SK-N-SH (cell line): Measurements from ENCODE around the gene ALDH1L1. TPM values are rescaled to one million over a fixed set of nuclear protein-coding genes. Genes with fewer than 3 reads are reported as not detected.

ENCODE experiments used
- CTCF ChIA-PET: fragments of 300-600, 350-600 bp; formaldehyde crosslinking; extraction: SDS; loops from one replicate; lab custom pipeline; 2021; lab: Yijun Ruan, JAX
- POLR2A ChIA-PET: fragments of 350-600 bp; sonication (Branson Sonifier 250); formaldehyde crosslinking; extraction: SDS; loops from one replicate; lab custom pipeline; 2020; ENCODE audit warnings: antibody characterized with exemption, inconsistent platforms; lab: Yijun Ruan, JAX
- DNase-seq: peaks from one replicate; pipeline ENCODE4 v3.0.0; 2012
- H2AFZ ChIP-seq: fragments of 200-600 bp; sonication (generic); 2 replicates; pipeline ENCODE4 v1.8.1; 2016; ENCODE audit warnings: antibody characterized with exemption, mild to moderate bottlenecking, low read depth
- H3F3A ChIP-seq: fragments of 200-600 bp; sonication (generic); replicated peaks from 2 replicates; pipeline ENCODE3; 2016; ENCODE audit warnings: antibody characterized with exemption, mild to moderate bottlenecking; ENCODE audit not compliant: insufficient read depth
- H3K27ac ChIP-seq, 2 experiments: fragments of 200-500 bp in 1 of 2; fragments of 200-600 bp in 1 of 2; sonication (Bioruptor generic) in 1 of 2; sonication (generic), shearing (Covaris generic) in 1 of 2; 2 replicates each; pipeline versions ENCODE4 v1.5.1 to v1.6.1; 2014 to 2016; ENCODE audit warnings: low read depth in 2 of 2, inconsistent platforms in 1 of 2, low read length in 1 of 2, mild to moderate bottlenecking in 1 of 2, mixed read lengths in 1 of 2
- H3K27me3 ChIP-seq: fragments of 200-600 bp; sonication (generic), shearing (Covaris generic); 2 replicates; pipeline ENCODE4 v1.6.1; 2016; ENCODE audit warnings: mixed run types; ENCODE audit not compliant: insufficient read depth
- H3K36me3 ChIP-seq, 2 experiments: fragments of 200-500 bp in 1 of 2; fragments of 200-600 bp in 1 of 2; sonication (Bioruptor generic) in 1 of 2; sonication (generic) in 1 of 2; replicated peaks in 1 of 2; 2 replicates each; pipeline versions ENCODE3 to v1.5.1; 2014 to 2016; ENCODE audit warnings: low read length in 1 of 2, mild to moderate bottlenecking in 1 of 2; ENCODE audit not compliant: insufficient read depth in 2 of 2, control insufficient read depth in 1 of 2
- H3K4me1 ChIP-seq, 2 experiments: fragments of 200-500 bp in 1 of 2; fragments of 200-600 bp in 1 of 2; sonication (Bioruptor generic) in 1 of 2; sonication (generic), shearing (Covaris generic) in 1 of 2; 2 replicates each; pipeline versions ENCODE4 v1.5.1 to v1.6.1; 2014 to 2016; ENCODE audit warnings: low read depth in 1 of 2, low read length in 1 of 2, mixed run types in 1 of 2; ENCODE audit not compliant: insufficient read depth in 2 of 2, control insufficient read depth in 1 of 2
- H3K4me2 ChIP-seq: fragments of 200-600 bp; sonication (generic), shearing (Covaris generic); 2 replicates; pipeline ENCODE4 v1.6.1; 2017; ENCODE audit warnings: mixed run types
- H3K4me3 ChIP-seq, 2 experiments: fragments of 200-500 bp in 1 of 2; fragments of 200-600 bp in 1 of 2; sonication (Bioruptor generic) in 1 of 2; sonication (generic), shearing (Covaris generic) in 1 of 2; 2 replicates each; pipeline versions ENCODE4 v1.5.1 to v1.8.1; 2014 to 2016; ENCODE audit warnings: low read depth in 2 of 2, inconsistent platforms in 1 of 2, low read length in 1 of 2, mild to moderate bottlenecking in 1 of 2, mixed read lengths in 1 of 2, moderate library complexity in 1 of 2
- H3K79me2 ChIP-seq: fragments of 200-600 bp; sonication (generic); 2 replicates; pipeline ENCODE4 v1.8.1; 2017; ENCODE audit warnings: mild to moderate bottlenecking; ENCODE audit not compliant: insufficient read depth
- H3K9ac ChIP-seq: fragments of 200-600 bp; sonication (generic); 2 replicates; pipeline ENCODE4 v1.6.1; 2017; ENCODE audit warnings: mixed run types
- H3K9me2 ChIP-seq: fragments of 200-600 bp; sonication (generic); 2 replicates; pipeline ENCODE4 v1.6.1; 2017; ENCODE audit warnings: mixed run types
- H3K9me3 ChIP-seq: fragments of 200-600 bp; sonication (generic); 2 replicates; pipeline ENCODE4 v1.6.1; 2017; ENCODE audit warnings: mixed run types, mild to moderate bottlenecking, moderate library complexity
- H4K20me1 ChIP-seq: fragments of 200-600 bp; sonication (generic); 2 replicates; pipeline ENCODE4 v1.6.1; 2017; ENCODE audit warnings: mild to moderate bottlenecking, mixed run types; ENCODE audit not compliant: insufficient read depth
- CTCF ChIP-seq: fragments of 200-600 bp; sonication (generic); IDR thresholded peaks from 2 replicates; pipeline ENCODE4 v1.6.1; 2017; ENCODE audit warnings: antibody characterized with exemption, mild to moderate bottlenecking, moderate library complexity
- EP300 ChIP-seq, 2 experiments: IDR thresholded peaks; 2 replicates each; pipeline versions ENCODE4 v1.4.0 to v1.6.1; 2012; ENCODE audit warnings: borderline replicate concordance in 1 of 2, low read depth in 1 of 2, low read length in 1 of 2
- EZH2phosphoT487 ChIP-seq: fragments of 200-600 bp; sonication (generic); IDR thresholded peaks from 2 replicates; pipeline ENCODE4 v1.6.1; 2017; ENCODE audit warnings: low read depth, mixed run types, mild to moderate bottlenecking, antibody characterized with exemption, moderate library complexity, borderline replicate concordance
- FOXM1 ChIP-seq: IDR thresholded peaks from 2 replicates; pipeline ENCODE4 v1.4.0; 2012; ENCODE audit warnings: low read depth, mild to moderate bottlenecking
- IRF3 ChIP-seq: fragments of 150-350 bp; IDR thresholded peaks from 2 replicates; pipeline ENCODE4 v1.6.1; 2016; ENCODE audit warnings: mild to moderate bottlenecking, low read depth, low read length
- JUND ChIP-seq: IDR thresholded peaks from 2 replicates; pipeline ENCODE4 v1.4.0; 2012
- MAX ChIP-seq: IDR thresholded peaks from 2 replicates; pipeline ENCODE4 v1.4.0; 2012; ENCODE audit warnings: low read depth
- MEF2A ChIP-seq: IDR thresholded peaks from 2 replicates; pipeline ENCODE4 v1.4.0; 2012; ENCODE audit warnings: low read depth, borderline replicate concordance
- MXI1 ChIP-seq: IDR thresholded peaks from 2 replicates; pipeline ENCODE4 v1.6.1; 2012; ENCODE audit warnings: mild to moderate bottlenecking, low read depth, low read length, improper control_type of control experiment
- NFIC ChIP-seq: IDR thresholded peaks from 2 replicates; pipeline ENCODE4 v1.4.0; 2012; ENCODE audit warnings: borderline replicate concordance
- POLR2AphosphoS5 ChIP-seq: IDR thresholded peaks from 2 replicates; pipeline ENCODE4 v1.6.1; 2012; ENCODE audit warnings: low read depth, low read length
- RAD21 ChIP-seq: IDR thresholded peaks from 2 replicates; pipeline ENCODE4 v1.6.1; 2012; ENCODE audit warnings: mild to moderate bottlenecking, low read length
- RFX5 ChIP-seq: IDR thresholded peaks from 2 replicates; pipeline ENCODE4 v1.6.1; 2012; ENCODE audit warnings: mild to moderate bottlenecking, improper control_type of control experiment, low read length
- RXRA ChIP-seq: IDR thresholded peaks from 2 replicates; pipeline ENCODE4 v1.4.0; 2012; ENCODE audit warnings: low read depth, mild to moderate bottlenecking, borderline replicate concordance
- TCF12 ChIP-seq: IDR thresholded peaks from 2 replicates; pipeline ENCODE4 v1.4.0; 2012
- TEAD4 ChIP-seq: IDR thresholded peaks from 2 replicates; pipeline ENCODE4 v1.4.0; 2012; ENCODE audit warnings: mild to moderate bottlenecking, borderline replicate concordance; ENCODE audit not compliant: insufficient read depth
- WGBS: methylation state at CpG from one replicate; pipeline ENCODE4 v1.1.6; 2017; ENCODE audit warnings: low lambda C conversion rate; 5-methylcytosine and 5-hydroxymethylcytosine counted together
- polyA plus RNA-seq, 3 experiments: library from polyadenylated mRNA; depleted of rRNA; stranded (reverse); fragments of >200 nt; gene quantifications; 2 replicates each; pipeline ENCODE4 v1.2.3, GENCODE V29; 2012

ALDH1L1 gene
- polyA plus RNA-seq, 1 of the 3 experiments (the other 2 are of a cell fraction), result not detected

GRCh38 chr3:126135071-126135405 lies 45.3 kb downstream of the ALDH1L1 start:
- Histone ChIP-seq H3K9me3 (no peaks in the 10 kb centered on the region), H3K79me2 (no peaks in the 10 kb centered on the region), H4K20me1 (no peaks in the 10 kb centered on the region), H3K9me2 (no peaks in the 10 kb centered on the region), H3K4me2 (no peak overlapping the region), H3K9ac (no peak overlapping the region), H3K4me1 (peaks cover 0 to 4% of the 10 kb centered on the region in 2 experiments; a peak in 1 of 4 replicates), H3K4me3 (no peak overlapping the region), H2AFZ (no peak overlapping the region), H3K27ac (no peak overlapping the region), H3F3A (no peaks in the 10 kb centered on the region), H3K27me3 (no peaks in the 10 kb centered on the region), H3K36me3 (no peaks in the 10 kb centered on the region)
- ChIA-PET CTCF (interaction anchor here (0.6 to 6.3 kb wide), 45 partner anchors 10 to 411 kb away, joined by 3 to 122 read pairs (median 6); no protein-coding TSS in a partner anchor), POLR2A (no interaction called here)
- peak; percentile 5 for DNase-seq
- TF ChIP-seq EP300 (IDR thresholded peaks at IDR 0.05; ENCODE audit: borderline replicate concordance in 1 of 2, low read depth in 1 of 2, low read length in 1 of 2), result no peak
- TF ChIP-seq RAD21, result no peak
- no peak for TF ChIP-seq EZH2phosphoT487
- no peak for TF ChIP-seq RXRA
- TF ChIP-seq CTCF, result no peak
- no peak for TF ChIP-seq JUND
- no peak for TF ChIP-seq RFX5
- TF ChIP-seq TEAD4, result no peak
- TF ChIP-seq MEF2A, result no peak
- no peak for TF ChIP-seq NFIC
- no peak for TF ChIP-seq FOXM1
- TF ChIP-seq MAX, result no peak
- no peak for TF ChIP-seq MXI1
- no peak for TF ChIP-seq IRF3
- no peak for TF ChIP-seq TCF12
- TF ChIP-seq POLR2AphosphoS5, result no peak
- 64% methylated on average over 3 of the region's 3 CpGs for WGBS
